Testis (tissue), 3 donors: ENCODE results near the gene PAQR4. TPM values are rescaled to one million over a fixed set of nuclear protein-coding genes. Genes with fewer than 3 reads are reported as not detected.
A peak's percentile ranks its signal among the peaks of the same experiment; 100 is the strongest.

Experiments
- DNase-seq: peaks from one replicate; pipeline ENCODE4 v3.0.0-alpha.2; 2019
- H3K27ac ChIP-seq, 2 donors: fragments of 200-600 bp; sonication (generic); one replicate each; pipeline ENCODE4 v1.5.1; 2019
- H3K27me3 ChIP-seq: fragments of 200-600 bp; sonication (generic); one replicate; pipeline ENCODE4 v1.5.1; 2019
- H3K36me3 ChIP-seq: fragments of 200-600 bp; sonication (generic); one replicate; pipeline ENCODE4 v1.5.1; 2017; ENCODE audit warnings: low read depth; ENCODE audit errors: missing control alignments
- H3K4me1 ChIP-seq: fragments of 200-600 bp; sonication (generic); one replicate; pipeline ENCODE4 v1.5.1; 2019
- H3K4me3 ChIP-seq, 2 donors: fragments of 200-600 bp; sonication (generic); one replicate each; pipeline ENCODE4 v1.5.1; 2017 to 2019
- H3K9me3 ChIP-seq: fragments of 200-600 bp; sonication (generic); one replicate; pipeline ENCODE4 v1.5.1; 2017
- CTCF ChIP-seq, 3 experiments: fragments of 450-650 bp in 2 of 3; fragments of 200-600 bp in 1 of 3; sonication (generic) in 1 of 3; IDR thresholded peaks; one replicate each; pipeline ENCODE4 v1.5.1; 2016 to 2019; ENCODE audit warnings: antibody characterized with exemption in 3 of 3, mild to moderate bottlenecking in 2 of 3, moderate library complexity in 1 of 3
- POLR2A ChIP-seq: fragments of 450-650 bp; IDR thresholded peaks from one replicate; pipeline ENCODE4 v1.6.1; 2017; ENCODE audit warnings: antibody characterized with exemption, mild to moderate bottlenecking, moderate library complexity
- WGBS, 2 donors: methylation state at CpG; one replicate each; pipeline ENCODE4 v1.1.5; 2018; 5-methylcytosine and 5-hydroxymethylcytosine counted together
- intact Hi-C: fragments of 100-400 bp; cut with DNase I; formaldehyde crosslinking; loops from one replicate; pipeline ENCODE4 v1.15.1; 2023; ENCODE audit warnings: low total_unique reads
- polyA plus RNA-seq: library from polyadenylated mRNA; stranded (reverse); fragments of 350-450 nt; fragmentation: Illumina TruSeq; extraction: RNeasy Lipid Tissue Mini Kit (QIAGEN cat#74804); gene quantifications from one replicate; pipeline ENCODE4 v1.2.3, GENCODE V29; 2014; ENCODE audit warnings: low read depth, low replicate concordance; ENCODE audit not compliant: insufficient read depth
- total RNA-seq, 2 donors: library from RNA; depleted of rRNA; stranded (reverse); fragments of >200 nt; gene quantifications; one replicate each; pipeline ENCODE4 v1.2.3, GENCODE V29; 2016

Gene PAQR4
- total and polyA plus RNA-seq, 3 donors from 2014 or later = 6.2 to 7.1 (median 6.4) TPM

- H3K36me3 ChIP-seq = no peaks in the 10 kb centered on the region
- no peaks in the 10 kb centered on the region for H3K9me3 ChIP-seq
- H3K4me1 ChIP-seq = peaks cover 31% of the 10 kb centered on the region
- H3K27me3 ChIP-seq = no peaks in the 10 kb centered on the region
- peak overlapping the region; percentile 34 to 89 for H3K27ac ChIP-seq
- TF ChIP-seq CTCF (IDR thresholded peaks at IDR 0.05) (no peak), POLR2A (no peak)
- DNase-seq = peak; percentile 64
- 18 to 25% methylated on average over 33 of the region's 33 CpGs for WGBS, 2 donors
- intact Hi-C loops = no loop called here
- H3K4me3 ChIP-seq = peak overlapping the region; percentile 76 to 77
Measured at GRCh38 chr16:2981177-2981898, 12.2 kb downstream of the PAQR4 start.

DNA sequence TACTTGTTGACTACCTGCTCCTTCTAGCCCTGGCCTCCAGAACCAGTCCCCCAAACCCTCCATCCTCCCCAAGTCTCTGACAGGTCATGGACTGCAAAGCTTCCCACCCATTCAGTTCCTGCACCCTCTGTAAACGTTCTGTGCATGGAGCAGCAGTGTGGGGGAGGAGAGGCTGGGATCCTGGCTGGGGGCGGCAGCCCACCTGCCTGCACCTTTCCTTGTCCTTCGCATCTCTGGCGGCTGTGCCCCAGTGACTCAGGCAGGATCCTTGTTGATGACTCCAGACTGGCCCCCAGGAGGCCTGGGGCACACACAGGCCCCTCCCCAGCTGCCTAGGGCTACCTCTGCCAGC, 12.7 kb downstream of the PAQR4 start:
- H3K4me3 ChIP-seq = no peak overlapping the region
- intact Hi-C loops = no loop called here
- 45 to 48% methylated on average over 4 of the region's 4 CpGs for WGBS, 2 donors
- no peaks in the 10 kb centered on the region for H3K27me3 ChIP-seq
- H3K4me1 ChIP-seq = peaks cover 31% of the 10 kb centered on the region
- H3K27ac ChIP-seq = no peak overlapping the region
- TF ChIP-seq POLR2A (no peak), CTCF (IDR thresholded peaks at IDR 0.05) (no peak)
- no peaks in the 10 kb centered on the region for H3K36me3 ChIP-seq
- DNase-seq = no peak
- no peaks in the 10 kb centered on the region for H3K9me3 ChIP-seq

DNA sequence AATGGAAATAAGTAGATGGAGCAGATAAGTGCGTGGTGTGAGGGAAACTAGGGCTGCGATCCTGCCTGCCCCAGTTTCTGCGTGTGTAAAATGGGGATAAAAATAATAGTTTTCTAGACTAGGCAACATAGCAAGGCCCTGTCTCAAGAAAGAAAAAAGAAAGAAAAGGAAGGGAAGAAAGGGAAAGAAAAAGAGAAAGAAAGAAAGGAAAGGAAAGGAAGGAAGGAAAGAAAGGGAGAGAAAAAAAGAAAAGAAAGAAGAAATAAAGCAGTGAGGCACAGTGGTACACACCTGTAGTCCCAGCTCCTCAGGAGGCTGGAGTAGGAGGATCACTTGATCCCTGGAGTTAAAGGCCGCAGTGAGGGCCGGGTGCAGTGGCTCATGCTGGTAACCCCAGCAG, 13.3 kb downstream of the PAQR4 start:
- Histone ChIP-seq H3K27me3 (no peaks in the 10 kb centered on the region), H3K36me3 (no peaks in the 10 kb centered on the region), H3K4me3 (no peak overlapping the region), H3K4me1 (peaks cover 31% of the 10 kb centered on the region), H3K9me3 (no peaks in the 10 kb centered on the region), H3K27ac (no peak overlapping the region)
- no peak for DNase-seq
- WGBS, 2 donors = 57 to 72% methylated on average over 5 of the region's 5 CpGs
- TF ChIP-seq POLR2A (no peak), CTCF (IDR thresholded peaks at IDR 0.05) (no peak)
- intact Hi-C loops = no loop called here

DNA sequence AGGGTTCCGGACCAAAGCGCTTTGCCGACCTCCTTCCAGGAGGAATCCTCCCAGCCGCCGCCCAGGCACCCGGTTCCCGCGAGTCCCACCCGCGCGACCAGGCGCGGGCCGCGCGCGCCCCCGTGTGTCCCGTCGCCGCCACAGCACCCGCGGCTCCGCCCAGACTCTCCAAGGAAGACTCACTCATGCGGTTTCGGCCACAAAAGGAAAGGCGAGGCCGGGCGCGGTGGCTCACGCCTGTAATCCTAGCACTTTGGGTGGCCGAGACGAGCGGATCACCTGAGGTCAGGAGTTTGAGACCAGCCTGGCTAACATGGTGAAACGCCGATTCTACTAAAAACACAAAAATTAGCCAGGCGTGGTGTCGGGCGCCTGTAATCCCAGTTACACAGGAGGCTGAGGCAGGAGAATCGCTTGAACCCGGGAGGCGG, 14.6 kb downstream of the PAQR4 start:
- no peak for TF ChIP-seq POLR2A
- TF ChIP-seq CTCF (IDR thresholded peaks at IDR 0.05) = peak; percentile 57 to 89 (median 86)
- H3K9me3 ChIP-seq = no peaks in the 10 kb centered on the region
- no peak overlapping the region for H3K27ac ChIP-seq
- peaks cover 31% of the 10 kb centered on the region for H3K4me1 ChIP-seq
- intact Hi-C loops = no loop called here
- H3K27me3 ChIP-seq = no peaks in the 10 kb centered on the region
- DNase-seq = peak; percentile 86
- no peaks in the 10 kb centered on the region for H3K36me3 ChIP-seq
- H3K4me3 ChIP-seq = peak overlapping the region; percentile 5 to 29
- WGBS, 2 donors = 8 to 12% methylated on average over 28 to 42 of the region's 42 CpGs

DNA sequence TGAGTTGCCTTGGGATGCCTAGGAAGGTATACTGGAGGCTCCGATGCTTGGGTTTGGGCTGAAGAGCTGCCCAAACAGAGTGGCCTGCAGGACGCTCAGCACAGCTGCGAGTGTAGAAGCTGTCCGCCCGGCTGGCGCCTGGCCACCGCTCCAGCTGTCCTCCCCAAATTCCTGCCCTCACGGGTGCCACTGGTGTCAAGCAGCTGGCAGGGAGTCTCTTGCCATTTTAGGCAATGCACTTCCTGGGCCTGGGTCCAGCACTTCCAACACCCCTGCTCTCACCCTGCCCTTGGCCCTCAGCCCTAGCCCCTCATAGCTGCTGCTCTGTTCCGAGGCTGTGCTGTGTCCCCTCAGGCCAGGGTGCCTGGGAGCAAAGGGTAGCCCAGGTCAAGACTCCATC, 16.3 kb downstream of the PAQR4 start:
- no peak for DNase-seq
- 34% methylated on average over 9 of the region's 9 CpGs for WGBS, 2 donors

More for the DNA sequence above, 16.3 kb downstream of the PAQR4 start:
- TF ChIP-seq CTCF (IDR thresholded peaks at IDR 0.05) (no peak), POLR2A (no peak)
- Histone ChIP-seq H3K27ac (no peak overlapping the region), H3K9me3 (no peaks in the 10 kb centered on the region), H3K27me3 (no peaks in the 10 kb centered on the region), H3K4me3 (no peak overlapping the region), H3K4me1 (peaks cover 24% of the 10 kb centered on the region), H3K36me3 (no peaks in the 10 kb centered on the region)
- intact Hi-C loops = no loop called here
